Mammary epithelial cell (primary cell): Measurements from ENCODE around the gene HPN.

Source experiments
- CTCF ChIP-seq, 2 donors: IDR thresholded peaks in 1 of 2; conservative IDR thresholded peaks in 1 of 2; 2 replicates each; pipeline ENCODE4 v1.5.1; 2011 to 2012; ENCODE audit warnings: inconsistent platforms in 2 of 2, low read length in 2 of 2, mild to moderate bottlenecking in 2 of 2, control low read depth in 1 of 2, low read depth in 1 of 2; ENCODE audit not compliant: insufficient read depth in 1 of 2; ENCODE audit errors: extremely low read depth in 1 of 2
- EZH2 ChIP-seq: IDR thresholded peaks from 2 replicates; pipeline ENCODE4 v1.6.1; 2012; ENCODE audit warnings: low read length, inconsistent platforms, borderline replicate concordance

GRCh38 chr19:35068941-35069634, 27.6 kb downstream of the HPN start:
- TF ChIP-seq CTCF (conservative IDR thresholded peaks at IDR 0.05 in 1 of 2, IDR thresholded peaks at IDR 0.05 in 1 of 2; ENCODE audit: extremely low read depth in 1 of 2, insufficient read depth in 1 of 2, low read depth in 1 of 2, low read length in 2 of 2), result no peak
- TF ChIP-seq EZH2, result no peak
